HEK293 (cell line): ENCODE results near the gene ZNF181.

Experiments used
- AEBP2 ChIP-seq: fragments of 450-650 bp; formaldehyde crosslinking; IDR thresholded peaks from 2 replicates; pipeline ENCODE4 v1.5.1; 2016; ENCODE audit warnings: missing biosample characterization, missing genetic modification characterization, borderline replicate concordance
- FEZF1 ChIP-seq: fragments of 450-650 bp; formaldehyde crosslinking; IDR thresholded peaks from 2 replicates; pipeline ENCODE4 v1.5.1; 2016; ENCODE audit warnings: missing biosample characterization, missing genetic modification characterization
- GLIS1 ChIP-seq: fragments of 450-650 bp; formaldehyde crosslinking; IDR thresholded peaks from 2 replicates; pipeline ENCODE4 v1.5.1; 2016; ENCODE audit warnings: missing biosample characterization, missing genetic modification characterization
- HOXD13 ChIP-seq: sonication (generic); formaldehyde crosslinking; IDR thresholded peaks from 2 replicates; pipeline ENCODE4 v1.8.0; 2022; ENCODE audit warnings: missing genetic modification reagents, borderline replicate concordance
- KLF9 ChIP-seq: fragments of 450-650 bp; formaldehyde crosslinking; IDR thresholded peaks from 2 replicates; pipeline ENCODE4 v1.5.1; 2016; ENCODE audit warnings: missing biosample characterization, missing genetic modification characterization, low read depth
- REPIN1 ChIP-seq: fragments of 450-650 bp; formaldehyde crosslinking; IDR thresholded peaks from 2 replicates; pipeline ENCODE4 v1.5.1; 2017; ENCODE audit warnings: missing biosample characterization, missing genetic modification characterization, low read depth
- YY1 ChIP-seq: fragments of 450-650 bp; formaldehyde crosslinking; IDR thresholded peaks from 2 replicates; pipeline ENCODE4 v1.5.1; 2018; ENCODE audit warnings: missing biosample characterization, missing genetic modification characterization
- ZBTB20 ChIP-seq: fragments of 450-650 bp; formaldehyde crosslinking; IDR thresholded peaks from 2 replicates; pipeline ENCODE4 v1.5.1; 2016; ENCODE audit warnings: missing biosample characterization, missing genetic modification characterization
- ZBTB8A ChIP-seq: fragments of 450-650 bp; formaldehyde crosslinking; IDR thresholded peaks from 2 replicates; pipeline ENCODE4 v1.5.1; 2016; ENCODE audit warnings: missing biosample characterization, missing genetic modification characterization
- ZFHX2 ChIP-seq: fragments of 450-650 bp; formaldehyde crosslinking; conservative IDR thresholded peaks from 2 replicates; pipeline ENCODE4 v1.5.1; 2016; ENCODE audit warnings: missing biosample characterization, missing genetic modification characterization
- ZIC2 ChIP-seq: fragments of 450-650 bp; formaldehyde crosslinking; IDR thresholded peaks from 2 replicates; pipeline ENCODE4 v1.5.1; 2016; ENCODE audit warnings: missing biosample characterization, missing genetic modification characterization
- ZNF138 ChIP-seq: fragments of 450-650 bp; formaldehyde crosslinking; IDR thresholded peaks from 2 replicates; pipeline ENCODE4 v1.5.1; 2016; ENCODE audit warnings: missing biosample characterization, missing genetic modification characterization, borderline replicate concordance
- ZNF148 ChIP-seq: fragments of 450-650 bp; formaldehyde crosslinking; IDR thresholded peaks from 2 replicates; pipeline ENCODE4 v1.5.0; 2017; ENCODE audit warnings: missing biosample characterization, missing genetic modification characterization, borderline replicate concordance
- ZNF157 ChIP-seq: fragments of 450-650 bp; formaldehyde crosslinking; IDR thresholded peaks from 2 replicates; pipeline ENCODE4 v1.5.1; 2016; ENCODE audit warnings: missing biosample characterization, missing genetic modification characterization
- ZNF174 ChIP-seq: fragments of 450-650 bp; formaldehyde crosslinking; IDR thresholded peaks from 2 replicates; pipeline ENCODE4 v1.5.0; 2017; ENCODE audit warnings: missing biosample characterization, mild to moderate bottlenecking, missing genetic modification characterization
- ZNF175 ChIP-seq: fragments of 450-650 bp; formaldehyde crosslinking; IDR thresholded peaks from 2 replicates; pipeline ENCODE4 v1.5.1; 2016; ENCODE audit warnings: missing biosample characterization, missing genetic modification characterization
- ZNF280C ChIP-seq: fragments of 450-650 bp; formaldehyde crosslinking; IDR thresholded peaks from 2 replicates; pipeline ENCODE4 v1.5.1; 2016; ENCODE audit warnings: missing biosample characterization, missing genetic modification characterization
- ZNF280D ChIP-seq: fragments of 450-650 bp; formaldehyde crosslinking; IDR thresholded peaks from 2 replicates; pipeline ENCODE4 v1.5.1; 2016; ENCODE audit warnings: missing biosample characterization, missing genetic modification characterization
- ZNF404 ChIP-seq: fragments of 450-650 bp; formaldehyde crosslinking; IDR thresholded peaks from 2 replicates; pipeline ENCODE4 v1.5.1; 2017; ENCODE audit warnings: missing biosample characterization, missing genetic modification characterization
- ZNF473 ChIP-seq: fragments of 450-650 bp; formaldehyde crosslinking; IDR thresholded peaks from 2 replicates; pipeline ENCODE4 v1.5.1; 2017; ENCODE audit warnings: missing biosample characterization, missing genetic modification characterization
- ZNF510 ChIP-seq: fragments of 450-650 bp; formaldehyde crosslinking; IDR thresholded peaks from 2 replicates; pipeline ENCODE4 v1.5.1; 2018; ENCODE audit warnings: mild to moderate bottlenecking, missing genetic modification characterization, missing biosample characterization; ENCODE audit not compliant: insufficient replicate concordance
- ZNF513 ChIP-seq: fragments of 450-650 bp; IDR thresholded peaks from 2 replicates; pipeline ENCODE4 v1.5.1; 2018; ENCODE audit warnings: missing biosample characterization, missing genetic modification characterization
- ZNF521 ChIP-seq: fragments of 450-650 bp; formaldehyde crosslinking; IDR thresholded peaks from 2 replicates; pipeline ENCODE4 v1.5.1; 2017; ENCODE audit warnings: missing biosample characterization, mild to moderate bottlenecking, missing genetic modification characterization
- ZNF530 ChIP-seq: fragments of 450-650 bp; formaldehyde crosslinking; IDR thresholded peaks from 2 replicates; pipeline ENCODE4 v1.5.1; 2016; ENCODE audit warnings: low read depth, missing biosample characterization, missing genetic modification characterization
- ZNF548 ChIP-seq: fragments of 450-650 bp; formaldehyde crosslinking; IDR thresholded peaks from 2 replicates; pipeline ENCODE4 v1.5.1; 2016; ENCODE audit warnings: missing biosample characterization, missing genetic modification characterization
- ZNF600 ChIP-seq: fragments of 450-650 bp; formaldehyde crosslinking; IDR thresholded peaks from 2 replicates; pipeline ENCODE4 v1.5.1; 2016; ENCODE audit warnings: missing biosample characterization, missing genetic modification characterization
- ZNF621 ChIP-seq: fragments of 450-650 bp; formaldehyde crosslinking; IDR thresholded peaks from 2 replicates; pipeline ENCODE4 v1.5.1; 2017; ENCODE audit warnings: missing biosample characterization, missing genetic modification characterization
- ZNF654 ChIP-seq: fragments of 450-650 bp; formaldehyde crosslinking; IDR thresholded peaks from 2 replicates; pipeline ENCODE4 v1.5.1; 2016; ENCODE audit warnings: low read depth, missing biosample characterization, missing genetic modification characterization
- ZNF777 ChIP-seq: fragments of 450-650 bp; formaldehyde crosslinking; IDR thresholded peaks from 2 replicates; pipeline ENCODE4 v1.5.1; 2017; ENCODE audit warnings: missing biosample characterization, missing genetic modification characterization, borderline replicate concordance
- ZNF785 ChIP-seq: fragments of 450-650 bp; formaldehyde crosslinking; IDR thresholded peaks from 2 replicates; pipeline ENCODE4 v1.5.1; 2016; ENCODE audit warnings: missing biosample characterization, missing genetic modification characterization

ZNF181 gene

GRCh38 chr19:34733746-34734536 lies at the start of gene ZNF181 (continued):
- no peak for TF ChIP-seq ZNF175 (tag by site-specific recombination)
- TF ChIP-seq REPIN1 (tag by site-specific recombination) = peak; percentile 84; the same call in 1 of the 2 replicates
- no peak for TF ChIP-seq ZNF280C (tag by site-specific recombination)
- TF ChIP-seq GLIS1 (tag by site-specific recombination) = peak; percentile 75
- peak; percentile 80 for TF ChIP-seq ZIC2 (tag by site-specific recombination)
- TF ChIP-seq HOXD13 (CRISPR knock-in tag) = no peak
- TF ChIP-seq ZNF148 (tag by site-specific recombination) = no peak
- TF ChIP-seq ZNF174 (tag by site-specific recombination) = no peak
- peak; percentile 48; the same call in 1 of the 2 replicates for TF ChIP-seq FEZF1 (tag by site-specific recombination)
- TF ChIP-seq YY1 (tag by site-specific recombination) = peak; percentile 90
- TF ChIP-seq ZNF510 = no peak
- TF ChIP-seq ZNF473 = no peak
- no peak for TF ChIP-seq AEBP2 (tag by site-specific recombination)
- no peak; the same call in 1 of the 2 replicates for TF ChIP-seq ZNF513
- peak; percentile 99 for TF ChIP-seq ZNF600 (tag by site-specific recombination)
- no peak for TF ChIP-seq ZNF530 (tag by site-specific recombination)
- TF ChIP-seq ZNF785 (tag by site-specific recombination) = peak; percentile 82; the same call in 1 of the 2 replicates
- no peak for TF ChIP-seq ZNF548
- TF ChIP-seq ZNF654 = no peak
- TF ChIP-seq ZNF404 (tag by site-specific recombination) = no peak
- peak; percentile 95 for TF ChIP-seq ZBTB20 (tag by site-specific recombination)
- TF ChIP-seq KLF9 (tag by site-specific recombination) = peak; percentile 94
- TF ChIP-seq ZNF138 (tag by site-specific recombination) = no peak
- TF ChIP-seq ZNF777 (tag by site-specific recombination) = peak; percentile 87
- peak; percentile 86 for TF ChIP-seq ZNF280D (tag by site-specific recombination)
- TF ChIP-seq ZNF621 (tag by site-specific recombination) = no peak
- peak; percentile 83 for TF ChIP-seq ZBTB8A (tag by site-specific recombination)
- TF ChIP-seq ZNF157 (tag by site-specific recombination) = 0 out of 2 replicates have a peak, but pooled peaks have one; percentile 38
- TF ChIP-seq ZFHX2 (tag by site-specific recombination) = peak; percentile 96
- TF ChIP-seq ZNF521 (tag by site-specific recombination) = no peak
